Purkinje cell (primary cell): ENCODE measurements around the gene SSBP2. TPM values are rescaled to one million over a fixed set of nuclear protein-coding genes. Genes with fewer than 3 reads are reported as not detected.

Experiments used
- polyA plus RNA-seq: library from polyadenylated mRNA; unstranded; fragments of >200 nt; fragmentation: Nextera tagmentation; gene quantifications from 2 replicates; pipeline ENCODE4 v1.2.1, GENCODE V29; 2014

SSBP2 gene
- polyA plus RNA-seq, result 84.1 and 88.6 TPM in 2 replicates

DNA sequence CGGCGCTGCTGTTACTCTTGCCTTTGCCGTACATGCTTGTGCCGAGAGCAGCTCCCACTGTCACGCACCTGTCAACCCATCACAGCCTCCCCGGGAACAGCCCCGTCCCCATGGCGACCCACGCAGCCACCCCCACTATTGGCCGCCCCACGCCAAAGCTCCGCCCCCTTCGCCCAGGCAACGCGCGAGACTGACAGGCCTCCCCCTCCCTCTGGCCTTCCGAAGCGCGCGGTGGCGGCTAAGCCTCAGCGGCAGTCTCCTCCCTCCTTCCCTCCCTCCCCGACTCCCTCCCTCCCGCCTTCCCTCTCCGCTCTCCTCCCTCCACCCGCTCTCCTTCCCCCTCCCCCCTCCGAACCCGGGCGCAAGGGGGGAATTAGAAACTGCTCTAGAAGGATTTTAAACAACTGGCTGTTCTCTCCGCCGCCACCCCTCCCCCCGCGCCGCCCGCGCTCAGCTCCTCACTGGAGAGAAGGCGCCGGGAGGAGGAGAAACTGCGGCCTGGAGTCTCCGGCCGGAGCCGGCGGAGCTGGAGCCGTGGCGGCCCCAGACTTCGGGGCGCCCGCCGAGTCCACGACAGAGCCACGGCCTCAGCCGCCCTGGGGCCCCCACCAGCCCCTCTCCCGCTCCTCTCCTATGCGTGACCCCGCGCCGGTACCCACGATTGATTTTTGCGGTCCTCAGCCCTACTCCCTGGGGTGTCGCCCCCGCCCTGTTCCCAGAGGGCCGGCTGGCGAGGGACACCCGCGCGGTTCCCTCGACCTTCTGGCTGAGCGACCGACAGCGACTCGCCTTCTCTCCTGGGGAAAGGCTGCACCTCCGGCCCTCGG, at the start of gene SSBP2:
SSBP2 (minus strand) TSS at position 89 of the 827 bp plus-strand sequence; CDS start at position 34, 55 bp downstream.

GRCh38 chr5:81393783-81394718, 356.8 kb downstream of the SSBP2 start, which contains the start of gene ACOT12:
TSS of gene ACOT12 (minus strand) at chr5:81394134. CDS start at chr5:81394114, 20 bp downstream.

Other genes with a start within 250 kb of the SSBP2 start
- gene ATG10, start 220.9 kb upstream of the SSBP2 start, polyA plus RNA-seq, result 10.7 and 13.0 TPM in 2 replicates